ENCODE results near the gene DNAH11.
A peak's percentile ranks its signal among the peaks of the same experiment; 100 is the strongest.
"Not testable (repeated sequence)": the region's sequence is repeated elsewhere in the genome, so short reads cannot be mapped to it uniquely, and the experiment has no call there.

Gene DNAH11

GRCh38 chr7:21926448-21926847 is 383.6 kb downstream of the DNAH11 start:
- no peaks in the 10 kb centered on the region for H3K9me3 ChIP-seq (ENCODE audit: control insufficient read depth, insufficient read depth, low read length)
- H3K27ac ChIP-seq (ENCODE audit: low read depth, low read length), result no peak overlapping the region
- H3K27me3 ChIP-seq (ENCODE audit: control insufficient read depth, insufficient read depth, low read length), result no peaks in the 10 kb centered on the region
- no peak overlapping the region for H3K9ac ChIP-seq (ENCODE audit: low read depth, low read length)
- peaks cover 44% of the 10 kb centered on the region for H3K4me1 ChIP-seq (ENCODE audit: control insufficient read depth, insufficient read depth, low read length)
- H3K4me3 ChIP-seq (ENCODE audit: low read depth, low read length), result no peak overlapping the region
- no peaks in the 10 kb centered on the region for H3K36me3 ChIP-seq (ENCODE audit: control insufficient read depth, insufficient read depth, low read length)

DNA sequence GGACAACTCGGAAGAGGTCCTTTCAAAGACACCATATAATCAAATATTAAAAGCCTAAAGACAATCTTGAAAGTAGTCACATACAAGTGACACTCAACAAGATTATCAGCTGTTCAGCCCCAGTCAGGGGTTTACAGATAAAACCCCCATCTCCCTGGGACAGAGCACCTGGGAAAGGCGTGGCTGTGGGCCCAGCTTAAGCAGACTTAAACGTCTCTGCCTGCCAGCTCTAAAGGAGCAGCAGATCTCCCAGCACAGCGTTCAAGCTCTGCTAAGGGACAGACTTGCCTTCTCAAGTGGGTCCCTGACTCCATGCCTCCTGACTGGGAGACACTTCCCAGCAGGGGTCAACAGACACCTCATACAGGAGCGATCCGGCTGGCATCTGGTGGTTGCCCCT is 384.9 kb downstream of the DNAH11 start:
- Histone ChIP-seq H3K27me3 (ENCODE audit: control insufficient read depth, insufficient read depth, low read length) (no peaks in the 10 kb centered on the region), H3K4me3 (ENCODE audit: low read depth, low read length) (no peak overlapping the region), H3K9me3 (ENCODE audit: control insufficient read depth, insufficient read depth, low read length) (no peaks in the 10 kb centered on the region), H3K4me1 (ENCODE audit: control insufficient read depth, insufficient read depth, low read length) (peaks cover 34% of the 10 kb centered on the region), H3K36me3 (ENCODE audit: control insufficient read depth, insufficient read depth, low read length) (no peaks in the 10 kb centered on the region), H3K27ac (ENCODE audit: low read depth, low read length) (peak overlapping the region; percentile 1), H3K9ac (ENCODE audit: low read depth, low read length) (no peak overlapping the region)

DNA sequence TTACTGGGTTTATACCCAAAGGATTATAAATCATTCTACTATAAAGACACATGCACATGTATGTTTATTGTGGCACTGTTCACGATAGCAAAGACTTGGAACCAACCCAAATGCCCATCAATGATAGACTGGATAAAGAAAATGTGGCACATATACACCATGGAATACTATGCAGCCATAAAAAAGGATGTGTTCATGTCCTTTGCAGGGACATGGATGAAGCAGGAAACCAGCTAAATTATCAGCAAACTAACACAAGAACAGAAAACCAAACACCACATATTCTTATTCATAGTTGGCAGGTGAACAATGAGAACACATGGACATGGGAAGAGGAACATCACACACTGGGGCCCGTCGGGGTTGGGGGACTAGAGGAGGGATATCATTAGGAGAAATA is 390.5 kb downstream of the DNAH11 start:
- not testable (repeated sequence) for H3K27me3 ChIP-seq (ENCODE audit: control insufficient read depth, insufficient read depth, low read length); H3K4me3 ChIP-seq (ENCODE audit: low read depth, low read length); H3K4me1 ChIP-seq (ENCODE audit: control insufficient read depth, insufficient read depth, low read length); H3K9ac ChIP-seq (ENCODE audit: low read depth, low read length); H3K27ac ChIP-seq (ENCODE audit: low read depth, low read length); H3K9me3 ChIP-seq (ENCODE audit: control insufficient read depth, insufficient read depth, low read length); H3K36me3 ChIP-seq (ENCODE audit: control insufficient read depth, insufficient read depth, low read length)

GRCh38 chr7:21934808-21935207 is 392.0 kb downstream of the DNAH11 start:
- Histone ChIP-seq H3K27ac (ENCODE audit: low read depth, low read length) (no peak overlapping the region), H3K9me3 (ENCODE audit: control insufficient read depth, insufficient read depth, low read length) (no peaks in the 10 kb centered on the region), H3K4me1 (ENCODE audit: control insufficient read depth, insufficient read depth, low read length) (peaks cover 17% of the 10 kb centered on the region), H3K4me3 (ENCODE audit: low read depth, low read length) (no peak overlapping the region), H3K9ac (ENCODE audit: low read depth, low read length) (no peak overlapping the region), H3K36me3 (ENCODE audit: control insufficient read depth, insufficient read depth, low read length) (peaks cover 15% of the 10 kb centered on the region), H3K27me3 (ENCODE audit: control insufficient read depth, insufficient read depth, low read length) (no peaks in the 10 kb centered on the region)

GRCh38 chr7:21938463-21938862 is 395.6 kb downstream of the DNAH11 start:
- Histone ChIP-seq H3K9me3 (ENCODE audit: control insufficient read depth, insufficient read depth, low read length) (no peaks in the 10 kb centered on the region), H3K27ac (ENCODE audit: low read depth, low read length) (no peak overlapping the region), H3K9ac (ENCODE audit: low read depth, low read length) (no peak overlapping the region), H3K27me3 (ENCODE audit: control insufficient read depth, insufficient read depth, low read length) (no peaks in the 10 kb centered on the region), H3K4me3 (ENCODE audit: low read depth, low read length) (no peak overlapping the region), H3K36me3 (ENCODE audit: control insufficient read depth, insufficient read depth, low read length) (peaks cover 28% of the 10 kb centered on the region), H3K4me1 (ENCODE audit: control insufficient read depth, insufficient read depth, low read length) (peaks cover 48% of the 10 kb centered on the region)

- no peak overlapping the region for H3K27ac ChIP-seq (ENCODE audit: low read depth, low read length)
- no peak overlapping the region for H3K9ac ChIP-seq (ENCODE audit: low read depth, low read length)
- H3K36me3 ChIP-seq (ENCODE audit: control insufficient read depth, insufficient read depth, low read length), result peaks cover 30% of the 10 kb centered on the region
- H3K9me3 ChIP-seq (ENCODE audit: control insufficient read depth, insufficient read depth, low read length), result no peaks in the 10 kb centered on the region
- H3K4me3 ChIP-seq (ENCODE audit: low read depth, low read length), result no peak overlapping the region
- H3K27me3 ChIP-seq (ENCODE audit: control insufficient read depth, insufficient read depth, low read length), result no peaks in the 10 kb centered on the region
- peaks cover 47% of the 10 kb centered on the region for H3K4me1 ChIP-seq (ENCODE audit: control insufficient read depth, insufficient read depth, low read length)
Measured at GRCh38 chr7:21939136-21939857, 396.5 kb downstream of the DNAH11 start.

DNA sequence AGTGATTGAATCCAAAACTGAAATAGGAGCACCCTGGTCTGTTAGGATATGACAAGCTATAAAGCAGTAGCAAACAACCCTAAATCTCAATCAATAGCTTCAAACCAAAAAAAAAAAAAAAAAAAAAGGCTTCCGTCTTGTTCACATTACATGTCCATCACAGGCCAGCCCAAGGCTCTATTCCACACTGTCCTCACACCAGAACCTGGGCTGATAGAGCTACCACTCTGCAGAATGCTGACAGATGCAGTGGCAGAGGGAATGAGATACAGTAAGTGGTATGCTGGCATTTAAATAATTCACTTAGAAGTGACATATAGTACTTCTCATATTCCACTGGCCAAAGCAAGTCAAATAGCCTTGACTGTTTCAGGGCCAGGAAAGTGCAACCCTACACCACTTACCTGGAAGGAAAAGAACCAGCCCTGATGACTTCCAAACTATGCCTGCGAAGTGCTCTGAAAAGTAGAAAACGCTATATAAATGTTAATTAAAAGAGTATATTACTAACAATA is 397.1 kb downstream of the DNAH11 start:
- no peaks in the 10 kb centered on the region for H3K27me3 ChIP-seq (ENCODE audit: control insufficient read depth, insufficient read depth, low read length)
- peaks cover 30% of the 10 kb centered on the region for H3K36me3 ChIP-seq (ENCODE audit: control insufficient read depth, insufficient read depth, low read length)
- H3K27ac ChIP-seq (ENCODE audit: low read depth, low read length), result no peak overlapping the region
- H3K4me1 ChIP-seq (ENCODE audit: control insufficient read depth, insufficient read depth, low read length), result peaks cover 44% of the 10 kb centered on the region
- H3K9me3 ChIP-seq (ENCODE audit: control insufficient read depth, insufficient read depth, low read length), result no peaks in the 10 kb centered on the region
- H3K9ac ChIP-seq (ENCODE audit: low read depth, low read length), result no peak overlapping the region
- no peak overlapping the region for H3K4me3 ChIP-seq (ENCODE audit: low read depth, low read length)

GRCh38 chr7:21941611-21942141 is 398.8 kb downstream of the DNAH11 start:
- Histone ChIP-seq H3K9ac (ENCODE audit: low read depth, low read length) (no peak overlapping the region), H3K36me3 (ENCODE audit: control insufficient read depth, insufficient read depth, low read length) (peaks cover 30% of the 10 kb centered on the region), H3K27me3 (ENCODE audit: control insufficient read depth, insufficient read depth, low read length) (no peaks in the 10 kb centered on the region), H3K27ac (ENCODE audit: low read depth, low read length) (no peak overlapping the region), H3K4me3 (ENCODE audit: low read depth, low read length) (no peak overlapping the region), H3K4me1 (ENCODE audit: control insufficient read depth, insufficient read depth, low read length) (peaks cover 51% of the 10 kb centered on the region), H3K9me3 (ENCODE audit: control insufficient read depth, insufficient read depth, low read length) (no peaks in the 10 kb centered on the region)

- peaks cover 55% of the 10 kb centered on the region for H3K4me1 ChIP-seq (ENCODE audit: control insufficient read depth, insufficient read depth, low read length)
- H3K36me3 ChIP-seq (ENCODE audit: control insufficient read depth, insufficient read depth, low read length), result peaks cover 30% of the 10 kb centered on the region
- no peak overlapping the region for H3K4me3 ChIP-seq (ENCODE audit: low read depth, low read length)
- no peaks in the 10 kb centered on the region for H3K27me3 ChIP-seq (ENCODE audit: control insufficient read depth, insufficient read depth, low read length)
- H3K9me3 ChIP-seq (ENCODE audit: control insufficient read depth, insufficient read depth, low read length), result no peaks in the 10 kb centered on the region
- no peak overlapping the region for H3K9ac ChIP-seq (ENCODE audit: low read depth, low read length)
- H3K27ac ChIP-seq (ENCODE audit: low read depth, low read length), result no peak overlapping the region
Measured at GRCh38 chr7:21942955-21943354, 400.1 kb downstream of the DNAH11 start.

GRCh38 chr7:21943436-21943835 is 400.6 kb downstream of the DNAH11 start:
- peaks cover 55% of the 10 kb centered on the region for H3K4me1 ChIP-seq (ENCODE audit: control insufficient read depth, insufficient read depth, low read length)
- 0 out of 2 replicates have a peak overlapping the region, but pooled peaks have one; percentile 83 for H3K4me3 ChIP-seq (ENCODE audit: low read depth, low read length)
- no peaks in the 10 kb centered on the region for H3K9me3 ChIP-seq (ENCODE audit: control insufficient read depth, insufficient read depth, low read length)
- H3K27ac ChIP-seq (ENCODE audit: low read depth, low read length), result no peak overlapping the region
- H3K27me3 ChIP-seq (ENCODE audit: control insufficient read depth, insufficient read depth, low read length), result no peaks in the 10 kb centered on the region
- peaks cover 25% of the 10 kb centered on the region for H3K36me3 ChIP-seq (ENCODE audit: control insufficient read depth, insufficient read depth, low read length)
- no peak overlapping the region for H3K9ac ChIP-seq (ENCODE audit: low read depth, low read length)

GRCh38 chr7:21944616-21945453 is 402.0 kb downstream of the DNAH11 start:
- H3K9me3 ChIP-seq (ENCODE audit: control insufficient read depth, insufficient read depth, low read length), result no peaks in the 10 kb centered on the region
- peak overlapping the region; percentile 85 for H3K27ac ChIP-seq (ENCODE audit: low read depth, low read length)
- peaks cover 45% of the 10 kb centered on the region for H3K4me1 ChIP-seq (ENCODE audit: control insufficient read depth, insufficient read depth, low read length)
- H3K27me3 ChIP-seq (ENCODE audit: control insufficient read depth, insufficient read depth, low read length), result no peaks in the 10 kb centered on the region
- peak overlapping the region; percentile 83 for H3K4me3 ChIP-seq (ENCODE audit: low read depth, low read length)
- peaks cover 15% of the 10 kb centered on the region for H3K36me3 ChIP-seq (ENCODE audit: control insufficient read depth, insufficient read depth, low read length)
- peak overlapping the region; percentile 99 for H3K9ac ChIP-seq (ENCODE audit: low read depth, low read length)
